GM23338 (cell line): Measurements from ENCODE around the gene TMEM143.

Source experiments
- CREB1 ChIP-seq: fragments of 250-450 bp; sonication (Bioruptor Pico); IDR thresholded peaks from 2 replicates; pipeline ENCODE4 v1.5.0; 2020; ENCODE audit warnings: low read depth, mild to moderate bottlenecking, moderate library complexity
- CTCF ChIP-seq, 2 experiments: fragments of 200-600 bp in 1 of 2; sonication (generic) in 1 of 2; conservative IDR thresholded peaks; 2 replicates each; pipeline versions ENCODE4 v1.5.1 to v1.6.1; 2016 to 2017; ENCODE audit warnings: antibody characterized with exemption in 2 of 2, low read depth in 2 of 2, mild to moderate bottlenecking in 2 of 2, moderate library complexity in 1 of 2
- EZH2 ChIP-seq: fragments of 200-600 bp; sonication (generic); IDR thresholded peaks from one replicate; pipeline ENCODE4 v1.8.0; 2017; ENCODE audit warnings: antibody characterized with exemption, mild to moderate bottlenecking, low read depth; ENCODE audit not compliant: unreplicated experiment
- EZH2phosphoT487 ChIP-seq: fragments of 200-600 bp; sonication (generic); IDR thresholded peaks from one replicate; pipeline ENCODE4 v1.8.1; 2018; ENCODE audit warnings: antibody characterized with exemption; ENCODE audit not compliant: unreplicated experiment

- TF ChIP-seq EZH2 (no peak), CTCF (conservative IDR thresholded peaks at IDR 0.05; ENCODE audit: low read depth in 2 of 2) (no peak), EZH2phosphoT487 (no peak), CREB1 (CRISPR knock-in tag) (no peak)
Measured at GRCh38 chr19:48321372-48321621, 42.4 kb downstream of the TMEM143 start.
